DND-41 (cell line): ENCODE results near the gene SYT3.
"Not testable (repeated sequence)": the region's sequence is repeated elsewhere in the genome, so short reads cannot be mapped to it uniquely, and the experiment has no call there.

Experiments
- ATAC-seq: fragments of 200-7000 bp; cut with Tn5 transposase; 3 replicates; pipeline ENCODE4 v1.9.1; 2021; ENCODE audit warnings: low read depth; ENCODE audit not compliant: insufficient read depth
- DNase-seq: peaks from one replicate; pipeline ENCODE4 v3.0.0-alpha.2; 2020
- H2AFZ ChIP-seq: 2 replicates; pipeline ENCODE4 v1.6.0; 2012; ENCODE audit warnings: low read depth, low read length
- H3K27ac ChIP-seq: 2 replicates; pipeline ENCODE4 v1.5.1; 2012; ENCODE audit warnings: low read length, inconsistent platforms
- H3K27me3 ChIP-seq: fragments of 200-600 bp; sonication (generic); 2 replicates; pipeline ENCODE4 v1.6.0; 2012; ENCODE audit warnings: low read length, mild to moderate bottlenecking, inconsistent platforms; ENCODE audit not compliant: insufficient read depth, poor library complexity
- H3K36me3 ChIP-seq: 2 replicates; pipeline ENCODE4 v1.5.1; 2012; ENCODE audit warnings: low read length, inconsistent platforms; ENCODE audit not compliant: insufficient read depth
- H3K4me1 ChIP-seq: 2 replicates; pipeline ENCODE4 v1.5.1; 2012; ENCODE audit warnings: mild to moderate bottlenecking, low read length; ENCODE audit not compliant: insufficient read depth
- H3K4me2 ChIP-seq: 2 replicates; pipeline ENCODE4 v1.6.0; 2012; ENCODE audit warnings: mild to moderate bottlenecking, moderate library complexity, low read length, inconsistent platforms; ENCODE audit not compliant: insufficient read depth
- H3K4me3 ChIP-seq, 2 experiments: fragments of 200-600 bp in 1 of 2; shearing (Covaris generic) in 1 of 2; 2 replicates each; pipeline ENCODE4 v1.5.1; 2012 to 2016; ENCODE audit warnings: inconsistent platforms in 2 of 2, low read length in 2 of 2, mild to moderate bottlenecking in 2 of 2, low read depth in 1 of 2, moderate library complexity in 1 of 2
- H3K79me2 ChIP-seq: 2 replicates; pipeline ENCODE4 v1.6.0; 2012; ENCODE audit warnings: low read length, inconsistent platforms; ENCODE audit not compliant: insufficient read depth
- H3K9ac ChIP-seq: 2 replicates; pipeline ENCODE4 v1.6.0; 2012; ENCODE audit warnings: low read depth, mild to moderate bottlenecking, inconsistent platforms, low read length, moderate library complexity
- H3K9me3 ChIP-seq: 2 replicates; pipeline ENCODE4 v1.5.1; 2012; ENCODE audit warnings: low read length, moderate library complexity, mild to moderate bottlenecking, inconsistent platforms; ENCODE audit not compliant: insufficient read depth, severe bottlenecking
- H4K20me1 ChIP-seq: 2 replicates; pipeline ENCODE4 v1.6.0; 2012; ENCODE audit warnings: low read length; ENCODE audit not compliant: insufficient read depth
- CTCF ChIP-seq: IDR thresholded peaks from 2 replicates; pipeline ENCODE4 v1.5.1; 2012; ENCODE audit warnings: borderline replicate concordance, low read length, moderate library complexity, mild to moderate bottlenecking; ENCODE audit not compliant: poor library complexity, severe bottlenecking; ENCODE audit errors: extremely low read depth
- EZH2 ChIP-seq: IDR thresholded peaks from 3 replicates; pipeline ENCODE4 v1.6.1; 2012; ENCODE audit warnings: borderline replicate concordance, low read depth, mild to moderate bottlenecking, moderate library complexity, low read length, inconsistent platforms; ENCODE audit not compliant: severe bottlenecking

The SYT3 gene

GRCh38 chr19:50580970-50581634 is 58.6 kb downstream of the SYT3 start:
- TF ChIP-seq EZH2: no peak
- TF ChIP-seq CTCF: no peak
- no peaks in the 10 kb centered on the region for H4K20me1 ChIP-seq
- no peaks in the 10 kb centered on the region for H3K4me1 ChIP-seq
- H3K9me3 ChIP-seq: no peaks in the 10 kb centered on the region
- no peak overlapping the region for H3K9ac ChIP-seq
- H3K79me2 ChIP-seq: no peaks in the 10 kb centered on the region
- H3K27ac ChIP-seq: no peak overlapping the region
- no peaks in the 10 kb centered on the region for H3K27me3 ChIP-seq
- ATAC-seq: no peak
- no peak overlapping the region for H2AFZ ChIP-seq
- no peak overlapping the region for H3K4me3 ChIP-seq
- no peaks in the 10 kb centered on the region for H3K36me3 ChIP-seq
- H3K4me2 ChIP-seq: no peak overlapping the region
- no peak for DNase-seq

- no peaks in the 10 kb centered on the region for H3K9me3 ChIP-seq
- DNase-seq (no peak), ATAC-seq (no peak)
- TF ChIP-seq EZH2 (no peak), CTCF (no peak)
- no peak overlapping the region for H3K27ac ChIP-seq
- no peak overlapping the region for H3K4me3 ChIP-seq
- no peak overlapping the region for H3K4me2 ChIP-seq
- H3K36me3 ChIP-seq: no peaks in the 10 kb centered on the region
- no peak overlapping the region for H3K9ac ChIP-seq
- H3K4me1 ChIP-seq: no peaks in the 10 kb centered on the region
- no peaks in the 10 kb centered on the region for H3K27me3 ChIP-seq
- no peaks in the 10 kb centered on the region for H4K20me1 ChIP-seq
- H2AFZ ChIP-seq: no peak overlapping the region
- H3K79me2 ChIP-seq: no peaks in the 10 kb centered on the region
Observed at GRCh38 chr19:50580240-50580639, 59.4 kb downstream of the SYT3 start.

GRCh38 chr19:50576769-50577168 is 62.9 kb downstream of the SYT3 start:
- H3K9me3 ChIP-seq, ATAC-seq, H3K27ac ChIP-seq, H4K20me1 ChIP-seq, H3K36me3 ChIP-seq, H3K27me3 ChIP-seq, H3K4me2 ChIP-seq, H3K79me2 ChIP-seq, H3K4me1 ChIP-seq, DNase-seq, H2AFZ ChIP-seq, H3K4me3 ChIP-seq, H3K9ac ChIP-seq: not testable (repeated sequence)

GRCh38 chr19:50573741-50574461 is 65.8 kb downstream of the SYT3 start:
- Histone ChIP-seq H3K9ac (no peak overlapping the region), H3K4me2 (no peak overlapping the region), H3K79me2 (no peaks in the 10 kb centered on the region), H3K9me3 (no peaks in the 10 kb centered on the region), H3K36me3 (no peaks in the 10 kb centered on the region), H2AFZ (no peak overlapping the region), H3K27me3 (no peaks in the 10 kb centered on the region), H3K27ac (no peak overlapping the region), H3K4me3 (no peak overlapping the region), H4K20me1 (no peaks in the 10 kb centered on the region), H3K4me1 (no peaks in the 10 kb centered on the region)
- TF ChIP-seq CTCF: no peak
- TF ChIP-seq EZH2: no peak
- DNase-seq (no peak), ATAC-seq (no peak)
